ENCODE measurements around the gene BEGAIN.

Gene BEGAIN

GRCh38 chr14:100605706-100606686 is 18.8 kb upstream of the BEGAIN start:
- no peak for TF ChIP-seq CTCF (IDR thresholded peaks at IDR 0.05; ENCODE audit: low read depth, low read length)
- no peak for DNase-seq (ENCODE audit: low read depth, low spot score)
- H3K4me3 ChIP-seq (ENCODE audit: low read depth, low read length): no peak overlapping the region
- in situ Hi-C loops (cut with HindIII; ENCODE audit: low sequenced_read_pairs): no loop called here

- TF ChIP-seq CTCF (IDR thresholded peaks at IDR 0.05; ENCODE audit: low read depth, low read length): no peak
- H3K4me3 ChIP-seq (ENCODE audit: low read depth, low read length): no peak overlapping the region
- in situ Hi-C loops (cut with HindIII; ENCODE audit: low sequenced_read_pairs): no loop called here
- DNase-seq (ENCODE audit: low read depth, low spot score): no peak
Observed at GRCh38 chr14:100605230-100605629, 18.0 kb upstream of the BEGAIN start.

GRCh38 chr14:100604709-100605108 is 17.5 kb upstream of the BEGAIN start:
- in situ Hi-C loops (cut with HindIII; ENCODE audit: low sequenced_read_pairs): no loop called here
- DNase-seq (ENCODE audit: low read depth, low spot score): no peak
- no peak for TF ChIP-seq CTCF (IDR thresholded peaks at IDR 0.05; ENCODE audit: low read depth, low read length)
- H3K4me3 ChIP-seq (ENCODE audit: low read depth, low read length): no peak overlapping the region

- no peak overlapping the region for H3K4me3 ChIP-seq (ENCODE audit: low read depth, low read length)
- TF ChIP-seq CTCF (IDR thresholded peaks at IDR 0.05; ENCODE audit: low read depth, low read length): no peak
- in situ Hi-C loops (cut with HindIII; ENCODE audit: low sequenced_read_pairs): no loop called here
- no peak for DNase-seq (ENCODE audit: low read depth, low spot score)
Observed at GRCh38 chr14:100604121-100604501, 16.9 kb upstream of the BEGAIN start.

GRCh38 chr14:100603341-100604120 is 16.3 kb upstream of the BEGAIN start:
- in situ Hi-C loops (cut with HindIII; ENCODE audit: low sequenced_read_pairs): no loop called here
- no peak for TF ChIP-seq CTCF (IDR thresholded peaks at IDR 0.05; ENCODE audit: low read depth, low read length)
- no peak for DNase-seq (ENCODE audit: low read depth, low spot score)
- no peak overlapping the region for H3K4me3 ChIP-seq (ENCODE audit: low read depth, low read length)

GRCh38 chr14:100602621-100603230 is 15.5 kb upstream of the BEGAIN start:
- no peak for DNase-seq (ENCODE audit: low read depth, low spot score)
- no peak overlapping the region for H3K4me3 ChIP-seq (ENCODE audit: low read depth, low read length)
- in situ Hi-C loops (cut with HindIII; ENCODE audit: low sequenced_read_pairs): no loop called here
- TF ChIP-seq CTCF (IDR thresholded peaks at IDR 0.05; ENCODE audit: low read depth, low read length): no peak
